22Rv1 (cell line): ENCODE results near the gene SECTM1.

Experiments used
- ZFX ChIP-seq: fragments of 450-650 bp; IDR thresholded peaks from 2 replicates; pipeline ENCODE4 v1.6.1; 2017; ENCODE audit warnings: antibody characterized with exemption, borderline replicate concordance
- TF ChIP-seq, protein P1 (sequence below): fragments of 450-650 bp; IDR thresholded peaks from 2 replicates; pipeline ENCODE4 v1.5.1; 2017; ENCODE audit warnings: mild to moderate bottlenecking

DNA sequence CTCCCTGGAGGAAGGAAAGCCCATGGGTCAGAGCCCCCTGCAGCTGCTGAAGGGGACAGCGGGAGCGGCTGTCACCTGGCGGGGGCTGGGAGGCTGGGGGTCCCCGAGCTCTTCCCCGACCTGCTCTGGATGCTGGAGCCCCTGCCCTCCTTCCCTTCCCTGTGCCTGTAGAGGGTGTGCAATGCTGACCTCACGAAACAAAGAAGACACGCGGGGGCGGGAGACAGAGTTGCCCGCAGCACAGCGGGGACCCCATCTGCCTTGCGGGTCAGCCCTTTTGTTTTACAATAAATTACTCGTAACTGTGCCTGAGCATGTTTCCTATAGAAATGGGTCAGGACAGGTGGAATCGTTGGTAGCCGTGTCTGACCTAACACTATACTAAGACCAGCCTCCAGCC lies 6.3 kb downstream of the SECTM1 start:
- TF ChIP-seq, protein P1, sequence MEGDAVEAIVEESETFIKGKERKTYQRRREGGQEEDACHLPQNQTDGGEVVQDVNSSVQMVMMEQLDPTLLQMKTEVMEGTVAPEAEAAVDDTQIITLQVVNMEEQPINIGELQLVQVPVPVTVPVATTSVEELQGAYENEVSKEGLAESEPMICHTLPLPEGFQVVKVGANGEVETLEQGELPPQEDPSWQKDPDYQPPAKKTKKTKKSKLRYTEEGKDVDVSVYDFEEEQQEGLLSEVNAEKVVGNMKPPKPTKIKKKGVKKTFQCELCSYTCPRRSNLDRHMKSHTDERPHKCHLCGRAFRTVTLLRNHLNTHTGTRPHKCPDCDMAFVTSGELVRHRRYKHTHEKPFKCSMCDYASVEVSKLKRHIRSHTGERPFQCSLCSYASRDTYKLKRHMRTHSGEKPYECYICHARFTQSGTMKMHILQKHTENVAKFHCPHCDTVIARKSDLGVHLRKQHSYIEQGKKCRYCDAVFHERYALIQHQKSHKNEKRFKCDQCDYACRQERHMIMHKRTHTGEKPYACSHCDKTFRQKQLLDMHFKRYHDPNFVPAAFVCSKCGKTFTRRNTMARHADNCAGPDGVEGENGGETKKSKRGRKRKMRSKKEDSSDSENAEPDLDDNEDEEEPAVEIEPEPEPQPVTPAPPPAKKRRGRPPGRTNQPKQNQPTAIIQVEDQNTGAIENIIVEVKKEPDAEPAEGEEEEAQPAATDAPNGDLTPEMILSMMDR: no peak
- no peak for TF ChIP-seq ZFX
